ENCODE data around the gene PPP2R5B. TPM values are rescaled to one million over a fixed set of nuclear protein-coding genes. Genes with fewer than 3 reads are reported as not detected.

PPP2R5B gene
- total RNA-seq, 1 donor from 2014 or later: 12.6 TPM

GRCh38 chr11:64877390-64878222 is 46.9 kb upstream of the PPP2R5B start:
- Mint-ChIP-seq H3K4me3 (peak overlapping the region; percentile 97), H3K4me1 (peaks cover 67% of the 10 kb centered on the region), H3K27ac (peak overlapping the region; percentile 82), H3K27me3 (no peaks in the 10 kb centered on the region), H3K9me3 (no peaks in the 10 kb centered on the region), H3K36me3 (ENCODE audit: low read depth) (peaks cover 52% of the 10 kb centered on the region)
- DNase-seq: no peak
- ATAC-seq (ENCODE audit: low read depth): peak; percentile 13
- intact Hi-C loops (cut with micrococcal nuclease): loop anchor here (1.0 to 2.0 kb wide), 9 partner anchors 11 to 240 kb away; partner anchors contain the start of genes ARL2, ATG2A, MEN1 and SF1
- ChIA-PET POLR2A (interaction anchor here (0.5 to 27.8 kb wide), 12 partner anchors 10 to 203 kb away, joined by 3 to 1194 read pairs (median 6); partner anchors contain the start of genes CDC42BPG, RASGRP2 and SF1), CTCF (interaction anchor here (0.9 to 11.5 kb wide), 7 partner anchors 10 to 106 kb away, joined by 3 to 163 read pairs (median 10); no protein-coding TSS in a partner anchor)
- TF ChIP-seq CTCF (IDR thresholded peaks at IDR 0.05): no peak

- H3K27ac Mint-ChIP-seq: peak overlapping the region; percentile 82
- peak overlapping the region; percentile 97 for H3K4me3 Mint-ChIP-seq
Observed at GRCh38 chr11:64878223-64878493, 46.3 kb upstream of the PPP2R5B start.

GRCh38 chr11:64878494-64879243 is 45.8 kb upstream of the PPP2R5B start, which contains the start of gene EHD1:
Gene EHD1 (minus strand): TSS chr11:64878621. CDS start chr11:64878464, 157 bp downstream.
- DNase-seq (peak; percentile 98), ATAC-seq (ENCODE audit: low read depth) (peak; percentile 81)
- intact Hi-C loops (cut with micrococcal nuclease): loop anchor here (1.0 to 2.0 kb wide), 9 partner anchors 10 to 239 kb away; partner anchors contain the start of genes ARL2, ATG2A, MEN1 and SF1
- TF ChIP-seq CTCF (IDR thresholded peaks at IDR 0.05): no peak
- peaks cover 57% of the 10 kb centered on the region for H3K4me1 Mint-ChIP-seq
- POLR2A ChIA-PET: interaction anchor here (0.7 to 27.8 kb wide), 10 partner anchors 9 to 134 kb away, joined by 3 to 1194 read pairs (median 8); partner anchors contain the start of genes CDC42BPG, RASGRP2 and SF1
- H3K36me3 Mint-ChIP-seq (ENCODE audit: low read depth): peaks cover 41% of the 10 kb centered on the region
- H3K4me3 Mint-ChIP-seq: peak within 1 kb of the TSS; percentile 97
- no peaks in the 10 kb centered on the region for H3K9me3 Mint-ChIP-seq
- H3K27ac Mint-ChIP-seq: peak within 1 kb of the TSS; percentile 95
- CTCF ChIA-PET: interaction anchor here (0.8 to 11.5 kb wide), 9 partner anchors 8 to 107 kb away, joined by 3 to 163 read pairs (median 5); partner anchors contain the start of gene CDC42BPG
- no peaks in the 10 kb centered on the region for H3K27me3 Mint-ChIP-seq

More at GRCh38 chr11:64878223-64878493, 46.3 kb upstream of the PPP2R5B start:
- ATAC-seq (ENCODE audit: low read depth) (peak; percentile 10), DNase-seq (no peak)
- peaks cover 62% of the 10 kb centered on the region for H3K4me1 Mint-ChIP-seq
- ChIA-PET CTCF (interaction anchor here (0.9 to 11.5 kb wide), 7 partner anchors 9 to 106 kb away, joined by 3 to 163 read pairs (median 10); no protein-coding TSS in a partner anchor), POLR2A (interaction anchor here (0.5 to 27.8 kb wide), 9 partner anchors 10 to 134 kb away, joined by 3 to 1194 read pairs (median 11); partner anchors contain the start of genes CDC42BPG, RASGRP2 and SF1)
- no peaks in the 10 kb centered on the region for H3K27me3 Mint-ChIP-seq
- no peaks in the 10 kb centered on the region for H3K9me3 Mint-ChIP-seq
- intact Hi-C loops (cut with micrococcal nuclease): loop anchor here (1.0 to 2.0 kb wide), 9 partner anchors 10 to 239 kb away; partner anchors contain the start of genes ARL2, ATG2A, MEN1 and SF1
- TF ChIP-seq CTCF (IDR thresholded peaks at IDR 0.05): no peak
- peaks cover 46% of the 10 kb centered on the region for H3K36me3 Mint-ChIP-seq (ENCODE audit: low read depth)

GRCh38 chr11:64879244-64879900 is 45.1 kb upstream of the PPP2R5B start:
- H3K4me1 Mint-ChIP-seq: peaks cover 54% of the 10 kb centered on the region
- ATAC-seq (ENCODE audit: low read depth): peak; percentile 6
- peak overlapping the region; percentile 97 for H3K4me3 Mint-ChIP-seq
- H3K36me3 Mint-ChIP-seq (ENCODE audit: low read depth): peaks cover 38% of the 10 kb centered on the region
- H3K27me3 Mint-ChIP-seq: no peaks in the 10 kb centered on the region
- POLR2A ChIA-PET: interaction anchor here (0.8 to 27.8 kb wide), 8 partner anchors 9 to 1024 kb away, joined by 3 to 1194 read pairs (median 14); partner anchors contain the start of genes CDC42BPG, RASGRP2 and SF1
- CTCF ChIA-PET: interaction anchor here (0.8 to 11.5 kb wide), 4 partner anchors 8 to 35 kb away, joined by 4 to 163 read pairs (median 18); partner anchors contain the start of gene CDC42BPG
- no peak for TF ChIP-seq CTCF (IDR thresholded peaks at IDR 0.05)
- intact Hi-C loops (cut with micrococcal nuclease): loop anchor here (2.0 kb wide), 2 partner anchors 21 to 101 kb away; partner anchors contain the start of gene SF1
- H3K27ac Mint-ChIP-seq: peak overlapping the region; percentile 95
- no peak for DNase-seq
- no peaks in the 10 kb centered on the region for H3K9me3 Mint-ChIP-seq
